HG03175 (cell line): ENCODE results near the gene JUP.
"Not testable (repeated sequence)": the region's sequence is repeated elsewhere in the genome, so short reads cannot be mapped to it uniquely, and the experiment has no call there.

Experiments
- ATAC-seq: cut with Tn5 transposase; IDR thresholded peaks from one replicate; pipeline ENCODE4 v1.9.1; 2021; ENCODE audit warnings: mild to moderate bottlenecking, moderate library complexity; ENCODE audit not compliant: unreplicated experiment

Gene JUP

DNA sequence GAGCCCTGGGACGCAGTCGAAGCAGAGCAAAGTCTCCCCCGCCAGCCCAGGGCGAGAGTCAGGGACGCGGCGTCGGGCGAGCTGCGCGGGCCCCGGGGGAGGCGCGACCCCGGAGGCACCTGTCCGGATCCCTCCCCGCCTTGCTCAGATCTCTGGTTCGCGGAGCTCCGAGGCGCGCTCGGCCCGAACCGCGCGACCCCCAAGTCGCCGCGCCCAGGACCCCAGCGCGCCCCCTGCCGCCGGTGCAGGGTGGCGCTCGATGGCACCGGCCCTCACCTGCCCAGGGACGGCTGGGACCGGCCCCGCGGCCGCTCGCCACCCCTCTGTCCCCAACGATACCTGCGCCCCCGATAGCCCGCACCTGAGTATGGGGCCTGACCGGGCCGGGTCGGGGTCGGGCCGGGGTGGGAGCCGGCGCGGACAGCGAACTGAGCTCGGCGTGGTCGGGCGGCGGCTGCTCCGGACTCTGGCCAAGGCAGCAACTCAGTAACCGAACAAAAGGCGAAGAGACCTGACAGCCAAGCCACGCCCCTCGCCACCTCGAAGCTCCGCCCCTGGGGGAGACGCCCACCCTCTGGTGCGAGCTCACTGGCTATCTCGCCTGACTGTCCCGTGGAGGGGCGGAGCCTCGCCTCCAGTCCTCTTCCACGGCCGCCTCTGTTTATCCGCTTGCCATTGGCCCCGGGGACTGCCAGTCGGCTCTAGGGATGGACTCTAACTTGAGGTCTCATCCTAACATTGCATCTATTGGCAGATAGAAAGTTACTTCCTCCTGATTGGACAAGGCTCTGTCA is at the start of gene JUP:
Gene JUP (minus strand): TSS at position 485 of the 794 bp plus-strand sequence. CDS start 14,857 bp downstream, outside the sequence.
- ATAC-seq, result peak; percentile 74

DNA sequence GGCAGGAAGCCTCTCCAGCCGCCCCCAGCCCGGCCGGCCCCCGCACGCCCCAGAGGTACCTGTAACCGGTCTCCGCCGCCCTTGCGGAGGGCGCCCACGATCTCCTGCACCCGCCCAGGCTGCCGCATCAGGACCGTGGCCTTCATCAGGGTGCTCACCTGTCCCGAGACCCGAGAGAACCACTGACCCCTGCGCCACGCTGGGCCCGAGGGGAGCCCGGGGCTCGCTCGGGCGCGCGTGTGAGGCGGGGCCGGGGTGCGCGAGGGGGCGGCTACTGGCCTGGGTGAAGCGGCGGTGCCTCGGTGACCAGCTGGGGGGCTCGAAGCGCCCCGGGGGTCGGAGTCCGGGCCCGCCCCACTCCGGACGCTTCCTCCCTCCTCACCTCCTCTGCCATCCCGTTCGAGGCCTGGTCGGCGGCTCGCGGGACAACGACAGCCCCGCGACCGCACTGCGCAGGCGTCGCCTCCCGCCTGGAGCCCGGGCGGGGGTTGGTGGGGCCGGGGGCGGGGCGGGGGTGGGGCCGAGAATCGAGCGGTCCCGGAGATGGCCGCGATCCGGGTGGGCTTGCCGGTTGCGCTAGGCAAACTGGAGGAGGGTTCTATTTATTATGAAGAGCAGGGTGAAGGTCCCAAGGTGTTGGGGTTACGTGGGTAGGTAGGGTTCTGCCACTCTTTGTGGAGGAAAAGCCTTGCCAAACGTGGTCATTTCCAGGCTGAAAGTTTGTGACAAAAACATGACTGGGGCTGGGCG is 49.5 kb upstream of the JUP start, which contains the start of gene NT5C3B:
Gene NT5C3B (minus strand): TSS at position 433 of the 750 bp plus-strand sequence. CDS start 39 bp downstream, at position 394.
- ATAC-seq, result peak; percentile 63

DNA sequence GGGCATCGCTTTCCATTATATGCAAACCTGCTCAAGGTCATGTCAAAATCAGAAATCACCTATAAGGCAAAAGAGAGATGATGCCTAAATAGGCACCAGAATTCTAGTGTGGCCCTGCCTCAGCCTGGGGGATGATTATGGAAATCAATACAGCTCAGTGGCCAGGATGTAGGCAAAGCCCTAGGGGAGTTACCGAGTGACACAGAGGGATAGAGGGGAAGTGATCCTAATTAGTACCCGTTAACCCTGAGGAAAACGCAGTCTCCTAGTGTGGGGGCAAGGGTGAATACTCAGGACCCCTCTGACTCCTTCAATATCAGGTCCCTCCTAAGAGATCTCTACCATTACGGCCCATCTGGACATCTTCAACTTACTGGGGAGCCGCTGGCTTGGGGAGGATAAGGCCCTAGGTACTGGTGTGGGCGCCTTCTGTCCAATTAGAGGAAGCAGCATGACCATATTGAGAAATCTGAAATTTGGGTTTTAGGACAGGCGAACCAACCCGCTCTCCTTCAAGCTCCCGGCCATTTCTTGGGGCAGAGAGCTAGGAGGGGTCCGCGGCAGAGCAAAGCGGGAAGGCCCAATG is 48.8 kb upstream of the JUP start:
- ATAC-seq, result peak; percentile 38

DNA sequence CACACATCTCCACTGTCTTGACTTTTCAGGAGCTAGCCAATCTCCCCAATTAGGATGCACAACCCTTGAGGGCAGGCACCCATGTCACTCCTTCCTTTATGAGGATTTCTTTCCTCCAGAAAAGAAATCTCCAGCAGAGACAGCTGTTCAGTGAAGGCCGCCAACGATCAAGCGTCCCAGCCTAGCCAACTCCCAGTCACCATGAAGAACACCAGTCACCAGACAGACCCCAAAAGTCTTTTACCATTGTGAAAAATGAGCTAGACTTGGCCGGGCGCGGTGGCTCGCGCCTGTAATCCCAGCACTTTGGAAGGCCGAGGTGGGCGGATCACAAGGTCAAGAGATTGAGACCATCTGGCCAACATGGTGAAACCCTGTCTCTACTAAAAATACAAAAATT is 43.5 kb upstream of the JUP start:
- ATAC-seq, result not testable (repeated sequence)

DNA sequence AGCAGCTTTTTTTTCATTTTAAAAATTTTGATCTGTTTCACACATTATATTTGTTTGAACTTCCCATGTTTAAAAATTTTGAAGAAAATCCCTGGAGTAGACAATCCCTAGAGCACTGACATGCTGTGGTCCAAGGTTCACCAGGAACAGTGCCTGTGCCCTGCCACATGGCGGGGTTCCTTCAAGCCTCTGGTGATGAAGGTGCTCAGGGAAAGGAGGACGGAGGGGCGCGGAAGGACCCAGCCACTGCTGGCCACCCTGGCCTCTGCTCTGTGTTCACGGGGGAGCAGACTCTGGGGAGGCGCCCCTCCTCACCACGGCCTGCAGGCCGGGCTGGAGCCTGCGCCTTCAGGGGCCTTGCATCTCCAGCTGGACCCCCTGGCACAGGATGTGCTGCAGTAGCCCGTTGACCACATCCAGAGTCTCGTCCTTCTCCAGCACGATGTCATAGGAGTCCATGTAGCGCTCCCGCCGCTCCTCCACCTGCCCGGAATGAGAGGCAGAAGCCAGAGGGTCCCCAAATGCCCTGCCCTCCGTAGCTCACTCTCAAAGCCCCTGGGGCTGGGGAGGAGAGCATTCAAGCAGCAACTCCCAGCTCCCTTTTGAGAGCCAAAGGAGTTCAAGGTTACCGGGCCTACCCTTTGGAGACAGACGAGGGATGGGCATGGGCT is 38.8 kb upstream of the JUP start:
- no peak for ATAC-seq

DNA sequence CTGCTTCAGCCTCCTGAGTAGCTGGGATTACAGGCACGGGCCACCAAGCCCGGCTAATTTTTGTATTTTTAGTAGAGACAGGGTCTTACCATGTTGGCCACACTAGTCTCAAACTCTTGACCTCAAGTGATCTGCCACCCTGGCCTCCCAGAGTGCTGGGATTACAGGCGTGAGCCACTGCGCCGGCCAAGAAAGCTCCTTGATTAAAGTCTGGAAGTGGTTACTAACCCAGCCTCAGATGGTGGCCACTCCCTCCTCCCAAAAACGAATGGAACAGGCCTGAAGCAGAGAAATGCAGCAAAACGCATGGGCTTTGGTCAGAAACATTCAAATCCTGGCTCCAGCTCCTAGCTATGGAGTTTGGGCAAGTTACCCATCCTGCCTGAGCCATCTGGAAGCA is 37.6 kb upstream of the JUP start:
- ATAC-seq, result no peak

DNA sequence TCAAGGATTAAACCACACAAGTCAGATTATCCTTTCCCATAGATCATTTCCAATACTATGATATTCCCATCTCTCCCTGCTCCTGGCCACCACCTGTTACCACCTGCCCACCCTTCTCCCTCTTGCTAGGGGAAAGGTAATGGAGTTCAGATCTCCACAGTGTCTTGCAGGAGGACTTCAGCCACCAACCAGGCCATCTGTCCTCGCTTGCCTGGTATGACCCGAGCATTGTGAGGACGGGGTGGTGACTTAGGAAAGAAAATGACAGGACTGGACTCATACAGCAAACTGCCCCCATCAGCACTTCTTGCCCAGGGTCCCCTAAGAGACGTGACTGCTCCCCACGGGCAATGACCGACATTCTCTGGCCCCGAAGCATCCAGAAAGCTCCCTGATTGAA is 37.1 kb upstream of the JUP start:
- ATAC-seq, result no peak

DNA sequence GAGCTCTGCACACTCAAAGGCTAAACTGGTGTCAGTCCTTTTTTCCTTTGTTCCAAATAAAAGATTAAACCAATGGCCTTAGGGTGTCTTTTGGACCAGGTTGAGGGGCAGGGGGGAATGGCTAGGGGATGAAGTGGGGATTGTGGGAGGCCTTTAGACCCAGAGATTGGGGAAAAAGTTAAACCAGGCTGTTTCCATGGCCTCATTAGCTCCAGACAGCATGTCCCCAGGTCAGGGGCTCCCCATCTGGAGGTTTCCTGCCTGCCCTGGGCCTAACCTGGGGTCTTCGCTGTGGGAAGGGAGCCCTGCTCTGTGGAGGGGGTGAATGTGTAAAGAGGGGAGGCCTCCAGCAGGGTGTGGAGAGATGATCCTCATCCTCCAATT is 36.6 kb upstream of the JUP start:
- no peak for ATAC-seq

DNA sequence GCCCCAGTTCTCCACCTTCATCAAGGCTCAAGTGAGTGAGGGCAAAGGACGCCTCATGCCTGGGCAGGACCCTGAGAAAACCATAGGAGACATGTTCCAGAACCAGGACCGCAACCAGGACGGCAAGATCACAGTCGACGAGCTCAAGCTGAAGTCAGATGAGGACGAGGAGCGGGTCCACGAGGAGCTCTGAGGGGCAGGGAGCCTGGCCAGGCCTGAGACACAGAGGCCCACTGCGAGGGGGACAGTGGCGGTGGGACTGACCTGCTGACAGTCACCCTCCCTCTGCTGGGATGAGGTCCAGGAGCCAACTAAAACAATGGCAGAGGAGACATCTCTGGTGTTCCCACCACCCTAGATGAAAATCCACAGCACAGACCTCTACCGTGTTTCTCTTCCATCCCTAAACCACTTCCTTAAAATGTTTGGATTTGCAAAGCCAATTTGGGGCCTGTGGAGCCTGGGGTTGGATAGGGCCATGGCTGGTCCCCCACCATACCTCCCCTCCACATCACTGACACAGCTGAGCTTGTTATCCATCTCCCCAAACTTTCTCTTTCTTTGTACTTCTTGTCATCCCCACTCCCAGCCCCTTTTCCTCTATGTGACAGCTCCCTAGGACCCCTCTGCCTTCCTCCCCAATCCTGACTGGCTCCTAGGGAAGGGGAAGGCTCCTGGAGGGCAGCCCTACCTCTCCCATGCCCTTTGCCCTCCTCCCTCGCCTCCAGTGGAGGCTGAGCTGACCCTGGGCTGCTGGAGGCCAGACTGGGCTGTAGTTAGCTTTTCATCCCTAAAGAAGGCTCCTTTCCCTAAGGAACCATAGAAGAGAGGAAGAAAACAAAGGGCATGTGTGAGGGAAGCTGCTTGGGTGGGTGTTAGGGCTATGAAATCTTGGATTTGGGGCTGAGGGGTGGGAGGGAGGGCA is 36.0 kb upstream of the JUP start:
- no peak for ATAC-seq

DNA sequence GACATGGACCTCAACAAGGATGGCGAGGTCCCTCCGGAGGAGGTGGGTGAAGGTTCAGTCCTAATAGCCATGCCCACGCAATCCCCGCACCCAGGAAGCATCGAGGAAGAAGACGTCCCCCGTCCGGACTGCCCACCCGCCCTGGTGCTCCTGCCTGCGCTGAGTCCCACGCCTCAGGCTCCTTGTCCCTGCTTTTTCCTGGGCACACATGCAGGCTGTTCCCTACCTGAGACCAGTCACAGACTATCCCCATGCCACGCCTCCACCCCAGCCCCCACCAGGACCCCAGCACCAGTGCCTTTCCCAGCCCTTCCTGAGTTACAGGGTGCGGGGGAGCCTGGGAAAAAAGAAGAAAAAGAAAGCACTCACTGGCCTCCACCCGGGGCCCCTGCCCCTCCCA is 35.3 kb upstream of the JUP start:
- no peak for ATAC-seq

DNA sequence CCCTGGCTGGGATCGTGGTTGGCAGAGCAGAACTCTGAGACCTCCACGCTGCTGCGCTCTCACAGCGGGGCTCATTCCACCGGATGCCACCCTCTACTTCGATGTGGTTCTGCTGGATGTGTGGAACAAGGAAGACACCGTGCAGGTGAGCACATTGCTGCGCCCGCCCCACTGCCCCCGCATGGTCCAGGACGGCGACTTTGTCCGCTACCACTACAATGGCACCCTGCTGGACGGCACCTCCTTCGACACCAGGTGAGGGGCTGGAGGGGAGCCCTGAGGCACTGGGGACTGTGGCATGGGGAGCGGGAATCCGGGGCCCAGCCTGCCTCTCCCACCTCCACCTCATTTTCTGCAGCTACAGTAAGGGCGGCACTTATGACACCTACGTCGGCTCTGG is 31.5 kb upstream of the JUP start:
- no peak for ATAC-seq

DNA sequence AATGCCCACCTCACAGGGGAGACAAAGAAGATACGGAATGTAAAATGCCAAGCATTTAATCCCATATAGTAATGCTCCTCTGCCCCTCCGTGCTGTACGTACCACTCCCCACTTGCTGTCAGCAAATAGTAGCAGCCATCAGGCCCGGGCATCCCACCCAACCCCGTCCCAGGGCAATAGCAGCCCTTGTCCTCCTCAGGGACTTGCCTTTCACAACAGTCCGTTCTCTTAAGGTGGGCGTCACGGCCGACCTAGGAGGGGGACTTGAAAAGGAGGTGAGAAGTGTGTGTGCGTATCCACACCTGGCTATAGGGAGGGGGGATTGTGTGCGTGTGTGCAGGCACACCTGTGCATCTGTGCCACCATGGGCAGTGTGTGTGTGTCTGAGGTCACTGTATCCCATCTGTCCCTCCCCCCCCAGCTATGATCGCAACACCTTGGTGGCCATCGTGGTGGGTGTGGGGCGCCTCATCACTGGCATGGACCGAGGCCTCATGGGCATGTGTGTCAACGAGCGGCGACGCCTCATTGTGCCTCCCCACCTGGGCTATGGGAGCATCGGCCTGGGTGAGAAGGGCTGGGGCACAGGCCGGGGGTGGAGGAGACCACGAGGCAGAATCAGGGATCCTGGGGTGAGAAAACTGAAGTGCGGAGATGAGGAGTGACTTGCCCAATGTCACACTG is 30.3 kb upstream of the JUP start:
- ATAC-seq, result no peak

DNA sequence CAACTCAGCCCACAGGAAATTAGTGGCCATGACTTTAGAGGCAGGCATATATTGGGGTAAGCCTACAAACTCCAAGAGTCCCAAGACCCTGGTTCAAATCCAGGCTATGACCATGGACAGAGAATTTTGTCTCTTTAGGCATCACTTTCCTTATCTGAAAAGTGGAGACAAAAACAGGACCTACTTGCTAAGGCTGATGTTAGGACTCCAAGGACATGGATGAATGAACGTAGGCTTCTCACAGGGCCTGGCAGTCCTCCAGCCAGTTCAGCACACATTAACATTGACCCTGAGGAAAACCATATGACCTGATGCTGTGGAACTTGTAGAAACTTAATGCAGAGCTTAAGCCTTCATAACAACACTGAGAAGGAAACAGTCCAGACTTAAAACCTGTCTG is 27.7 kb upstream of the JUP start:
- no peak for ATAC-seq

DNA sequence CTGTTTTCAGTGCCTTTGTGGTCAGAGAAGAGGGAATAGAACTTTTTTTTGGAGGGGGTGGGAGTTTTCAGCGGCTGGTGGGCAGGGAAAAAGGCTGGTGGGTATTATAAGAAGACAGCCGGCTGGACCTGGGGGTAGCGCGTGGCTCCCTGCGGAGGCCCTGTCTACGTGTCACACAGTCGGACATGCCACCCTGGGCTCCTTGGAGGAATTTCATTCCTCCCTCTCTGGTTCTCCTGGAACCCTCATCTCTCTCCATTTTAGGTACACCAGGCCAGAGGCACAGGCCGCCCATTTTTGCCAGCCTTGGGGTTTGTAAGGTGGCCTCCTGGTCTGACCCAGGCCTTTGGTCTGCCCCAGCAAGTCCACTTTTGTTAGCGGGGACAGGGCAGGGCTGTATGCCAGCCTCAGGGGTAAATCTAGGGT is 27.2 kb upstream of the JUP start:
- ATAC-seq, result no peak

DNA sequence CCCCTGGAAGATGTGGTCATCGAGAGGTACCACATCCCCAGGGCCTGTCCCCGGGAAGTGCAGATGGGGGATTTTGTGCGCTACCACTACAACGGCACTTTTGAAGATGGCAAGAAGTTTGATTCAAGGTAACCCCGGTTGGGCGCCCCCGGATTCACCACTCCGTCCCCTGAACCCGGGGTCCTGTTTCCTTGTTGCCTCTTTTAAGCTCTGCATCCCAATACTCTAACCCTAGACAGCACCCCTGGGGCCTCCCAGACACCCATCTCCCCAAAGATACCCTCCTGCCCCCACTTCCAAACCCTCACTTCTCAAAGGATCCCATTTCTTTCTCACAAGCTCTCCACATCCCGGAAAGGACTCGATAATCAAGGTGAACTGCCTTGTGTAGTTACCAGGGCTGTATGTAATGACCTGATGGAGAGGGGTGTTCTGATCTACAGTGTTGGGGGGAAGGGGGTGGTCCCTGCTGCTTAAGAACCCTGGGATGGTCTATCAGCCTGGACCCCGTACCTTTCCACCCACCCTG is 26.7 kb upstream of the JUP start:
- no peak for ATAC-seq

DNA sequence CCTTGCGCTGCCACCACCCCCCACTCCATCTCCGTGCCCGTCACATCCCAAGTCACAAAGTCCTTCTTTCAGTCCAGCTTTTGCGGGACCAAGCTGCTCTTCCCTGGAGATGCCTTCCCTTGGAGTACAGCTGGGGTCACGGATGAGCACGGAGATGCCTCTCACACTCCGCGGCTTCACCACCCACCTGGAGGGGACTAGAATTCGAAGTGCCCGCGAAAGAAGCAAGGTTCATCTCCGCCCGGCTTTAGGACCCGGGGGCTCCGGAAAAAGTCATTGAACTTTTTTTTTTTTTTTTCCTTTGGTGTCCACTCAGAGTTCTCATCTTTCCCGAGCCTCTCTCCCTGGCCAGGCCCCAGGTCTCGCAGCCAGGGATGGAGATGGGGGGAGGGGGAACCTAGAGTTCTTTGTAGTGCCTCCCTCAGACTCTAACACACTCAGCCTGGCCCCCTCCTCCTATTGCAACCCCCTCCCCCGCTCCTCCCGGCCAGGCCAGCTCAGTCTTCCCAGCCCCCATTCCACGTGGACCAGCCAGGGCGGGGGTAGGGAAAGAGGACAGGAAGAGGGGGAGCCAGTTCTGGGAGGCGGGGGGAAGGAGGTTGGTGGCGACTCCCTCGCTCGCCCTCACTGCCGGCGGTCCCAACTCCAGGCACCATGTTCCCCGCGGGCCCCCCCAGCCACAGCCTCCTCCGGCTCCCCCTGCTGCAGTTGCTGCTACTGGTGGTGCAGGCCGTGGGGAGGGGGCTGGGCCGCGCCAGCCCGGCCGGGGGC is 26.1 kb upstream of the JUP start, which contains the start of gene FKBP10:
Gene FKBP10 (plus strand): TSS at position 624 of the 771 bp plus-strand sequence. CDS start 31 bp downstream, at position 655.
- ATAC-seq, result no peak

DNA sequence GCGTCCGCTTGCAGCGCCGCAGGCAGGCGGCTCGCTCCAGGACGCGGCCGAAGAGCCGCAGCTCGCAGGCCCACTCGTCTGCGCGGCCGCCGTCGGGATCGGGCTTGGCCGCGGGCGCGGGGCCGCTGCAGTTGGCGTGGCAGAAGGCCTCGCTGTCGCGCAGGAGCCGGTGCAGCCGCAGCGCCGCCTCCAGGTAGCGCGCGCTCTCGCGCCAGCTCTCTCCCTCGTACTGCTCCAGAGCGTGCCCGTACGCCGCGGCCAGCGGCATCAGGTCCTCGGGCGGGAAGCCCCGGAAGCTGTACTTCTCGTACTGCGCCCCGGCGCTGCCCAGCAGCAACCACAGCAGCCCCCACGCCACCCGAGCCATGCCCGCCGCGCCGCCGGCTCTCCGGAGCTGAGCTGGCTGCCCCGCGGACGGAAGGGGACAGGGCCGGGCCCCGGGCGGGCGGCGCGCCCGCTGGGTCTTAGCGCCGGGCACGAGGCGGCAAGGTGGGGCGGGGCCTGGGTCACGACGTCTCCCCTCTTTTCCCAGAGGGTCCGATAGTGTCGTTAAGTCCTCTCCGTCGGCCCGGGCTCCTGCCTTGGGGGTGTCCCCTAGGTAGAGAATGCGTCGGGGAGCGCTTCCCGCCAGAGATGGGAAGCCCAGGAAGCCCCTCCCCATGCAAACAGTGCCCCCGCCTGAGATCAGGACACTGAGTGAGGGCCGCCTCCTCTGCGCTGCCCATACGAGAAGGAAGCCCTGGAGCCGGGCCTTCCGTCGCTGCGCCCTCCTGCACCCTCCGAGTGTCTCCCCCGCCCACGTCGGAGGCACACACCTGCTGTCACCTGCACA is 25.3 kb upstream of the JUP start, which contains the start of gene P3H4:
Gene P3H4 (minus strand): TSS at position 401 of the 832 bp plus-strand sequence. CDS start 34 bp downstream, at position 367.
- peak; percentile 68 for ATAC-seq
